Measurements from ENCODE around the gene OSBPL10.

- TF ChIP-seq EZH2 (IDR thresholded peaks at IDR 0.05; ENCODE audit: insufficient read depth, poor library complexity, severe bottlenecking) (no peak), EZH2phosphoT487 (IDR thresholded peaks at IDR 0.05; ENCODE audit: insufficient read depth, low read depth) (no peak)
Measured at GRCh38 chr3:31652296-31652695, 328.8 kb downstream of the OSBPL10 start.

Data from GM23248 (cell line).